C4-2B (cell line): ENCODE measurements around the gene GCLC.

Experiments
- ZFX ChIP-seq: fragments of 450-650 bp; IDR thresholded peaks from 2 replicates; pipeline ENCODE4 v1.6.1; 2017
- TF ChIP-seq, protein P1 (sequence below): fragments of 450-650 bp; conservative IDR thresholded peaks from 2 replicates; pipeline ENCODE4 v1.5.1; 2017; ENCODE audit warnings: mild to moderate bottlenecking

DNA sequence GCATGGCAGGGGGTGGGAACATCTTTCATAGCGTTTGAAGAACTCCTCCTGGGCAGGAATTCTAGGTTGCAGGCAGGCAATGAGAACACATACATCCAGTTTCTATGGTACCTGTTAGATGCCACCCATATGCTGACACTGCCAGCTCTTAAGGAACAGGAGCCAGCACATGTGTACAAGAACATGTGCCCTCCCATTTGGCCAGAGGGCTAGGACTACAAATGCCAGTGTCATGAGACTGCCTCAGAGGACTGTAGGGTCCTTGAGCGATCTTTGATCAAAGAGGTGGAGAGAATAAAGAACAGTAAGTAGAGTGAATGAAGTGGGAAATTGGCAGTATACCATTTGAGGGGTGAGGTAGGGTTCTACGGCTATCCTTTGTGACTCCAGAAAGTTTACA, 45.8 kb downstream of the GCLC start:
- TF ChIP-seq, protein P1, sequence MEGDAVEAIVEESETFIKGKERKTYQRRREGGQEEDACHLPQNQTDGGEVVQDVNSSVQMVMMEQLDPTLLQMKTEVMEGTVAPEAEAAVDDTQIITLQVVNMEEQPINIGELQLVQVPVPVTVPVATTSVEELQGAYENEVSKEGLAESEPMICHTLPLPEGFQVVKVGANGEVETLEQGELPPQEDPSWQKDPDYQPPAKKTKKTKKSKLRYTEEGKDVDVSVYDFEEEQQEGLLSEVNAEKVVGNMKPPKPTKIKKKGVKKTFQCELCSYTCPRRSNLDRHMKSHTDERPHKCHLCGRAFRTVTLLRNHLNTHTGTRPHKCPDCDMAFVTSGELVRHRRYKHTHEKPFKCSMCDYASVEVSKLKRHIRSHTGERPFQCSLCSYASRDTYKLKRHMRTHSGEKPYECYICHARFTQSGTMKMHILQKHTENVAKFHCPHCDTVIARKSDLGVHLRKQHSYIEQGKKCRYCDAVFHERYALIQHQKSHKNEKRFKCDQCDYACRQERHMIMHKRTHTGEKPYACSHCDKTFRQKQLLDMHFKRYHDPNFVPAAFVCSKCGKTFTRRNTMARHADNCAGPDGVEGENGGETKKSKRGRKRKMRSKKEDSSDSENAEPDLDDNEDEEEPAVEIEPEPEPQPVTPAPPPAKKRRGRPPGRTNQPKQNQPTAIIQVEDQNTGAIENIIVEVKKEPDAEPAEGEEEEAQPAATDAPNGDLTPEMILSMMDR: no peak
- TF ChIP-seq ZFX: no peak
